Measurements from ENCODE around the gene MACROH2A2. TPM values are rescaled to one million over a fixed set of nuclear protein-coding genes. Genes with fewer than 3 reads are reported as not detected.

The MACROH2A2 gene
- total and polyA plus RNA-seq, 7 donors: 4.8 to 19.4 (median 10.4) TPM

DNA sequence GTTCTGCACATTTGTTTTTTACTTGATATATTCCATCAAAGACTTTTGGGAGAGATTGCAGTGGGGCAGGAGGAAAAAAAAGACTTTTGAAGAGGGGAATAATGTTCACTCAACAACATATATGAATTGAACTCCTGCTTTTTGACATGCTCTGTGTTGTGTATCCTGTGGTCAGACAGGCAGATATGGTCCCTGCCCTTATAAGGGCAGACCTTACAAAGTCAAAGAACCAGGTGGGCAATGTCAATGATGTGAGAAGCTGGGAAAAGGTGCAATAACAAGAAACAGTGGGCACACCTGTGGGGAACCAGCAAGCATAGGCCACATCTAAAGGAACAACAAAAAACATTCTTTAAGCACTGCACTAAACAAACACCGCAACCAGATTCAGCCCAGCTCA is 71.8 kb downstream of the MACROH2A2 start:
- Histone ChIP-seq H3K36me3 (peaks cover 0 to 32% (median 13%) of the 10 kb centered on the region in 4 donors), H3K27me3 (no peaks in the 10 kb centered on the region), H3K9me3 (no peaks in the 10 kb centered on the region), H3K4me1 (no peaks in the 10 kb centered on the region), H3K27ac (no peak overlapping the region), H3K4me3 (no peak overlapping the region)
- 96 to 100% methylated on average over 1 of the region's 1 CpG for WGBS, 2 donors
- DNase-seq: no peak
- TF ChIP-seq, protein P1, sequence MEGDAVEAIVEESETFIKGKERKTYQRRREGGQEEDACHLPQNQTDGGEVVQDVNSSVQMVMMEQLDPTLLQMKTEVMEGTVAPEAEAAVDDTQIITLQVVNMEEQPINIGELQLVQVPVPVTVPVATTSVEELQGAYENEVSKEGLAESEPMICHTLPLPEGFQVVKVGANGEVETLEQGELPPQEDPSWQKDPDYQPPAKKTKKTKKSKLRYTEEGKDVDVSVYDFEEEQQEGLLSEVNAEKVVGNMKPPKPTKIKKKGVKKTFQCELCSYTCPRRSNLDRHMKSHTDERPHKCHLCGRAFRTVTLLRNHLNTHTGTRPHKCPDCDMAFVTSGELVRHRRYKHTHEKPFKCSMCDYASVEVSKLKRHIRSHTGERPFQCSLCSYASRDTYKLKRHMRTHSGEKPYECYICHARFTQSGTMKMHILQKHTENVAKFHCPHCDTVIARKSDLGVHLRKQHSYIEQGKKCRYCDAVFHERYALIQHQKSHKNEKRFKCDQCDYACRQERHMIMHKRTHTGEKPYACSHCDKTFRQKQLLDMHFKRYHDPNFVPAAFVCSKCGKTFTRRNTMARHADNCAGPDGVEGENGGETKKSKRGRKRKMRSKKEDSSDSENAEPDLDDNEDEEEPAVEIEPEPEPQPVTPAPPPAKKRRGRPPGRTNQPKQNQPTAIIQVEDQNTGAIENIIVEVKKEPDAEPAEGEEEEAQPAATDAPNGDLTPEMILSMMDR (IDR thresholded peaks at IDR 0.05): no peak
- intact Hi-C loops (cut with DNase I): no loop called here

DNA sequence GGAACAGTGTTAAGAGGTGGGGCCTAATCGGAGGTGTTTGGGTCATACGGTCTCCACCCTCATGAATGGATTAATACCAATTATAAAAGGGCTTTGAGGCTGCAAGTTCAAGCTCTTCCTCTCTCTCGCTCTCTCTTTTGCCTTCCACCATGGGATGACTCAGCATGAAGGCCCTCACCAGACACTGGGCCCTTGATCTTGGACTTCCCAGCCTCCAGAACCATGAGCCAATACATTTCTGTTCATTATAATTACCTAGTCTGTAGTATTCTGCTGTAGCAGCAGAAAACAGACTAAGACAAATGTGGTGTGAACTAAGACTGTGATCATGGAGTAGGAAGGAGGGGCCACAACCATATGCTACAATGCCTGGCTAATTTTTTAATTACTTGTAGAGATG is 72.3 kb downstream of the MACROH2A2 start:
- no peak for DNase-seq
- H3K36me3 ChIP-seq: peaks cover 0 to 27% (median 10%) of the 10 kb centered on the region in 4 donors
- no peak overlapping the region for H3K27ac ChIP-seq
- 95 to 97% methylated on average over 3 of the region's 3 CpGs for WGBS, 2 donors
- H3K27me3 ChIP-seq: no peaks in the 10 kb centered on the region
- H3K9me3 ChIP-seq: no peaks in the 10 kb centered on the region
- H3K4me3 ChIP-seq: no peak overlapping the region
- TF ChIP-seq POLR2AphosphoS5 (IDR thresholded peaks at IDR 0.05) (no peak), POLR2A (IDR thresholded peaks at IDR 0.05) (no peak), EP300 (IDR thresholded peaks at IDR 0.05) (no peak)
- TF ChIP-seq, protein P1 (IDR thresholded peaks at IDR 0.05): no peak
- H3K4me1 ChIP-seq: no peaks in the 10 kb centered on the region
- intact Hi-C loops (cut with DNase I): no loop called here

DNA sequence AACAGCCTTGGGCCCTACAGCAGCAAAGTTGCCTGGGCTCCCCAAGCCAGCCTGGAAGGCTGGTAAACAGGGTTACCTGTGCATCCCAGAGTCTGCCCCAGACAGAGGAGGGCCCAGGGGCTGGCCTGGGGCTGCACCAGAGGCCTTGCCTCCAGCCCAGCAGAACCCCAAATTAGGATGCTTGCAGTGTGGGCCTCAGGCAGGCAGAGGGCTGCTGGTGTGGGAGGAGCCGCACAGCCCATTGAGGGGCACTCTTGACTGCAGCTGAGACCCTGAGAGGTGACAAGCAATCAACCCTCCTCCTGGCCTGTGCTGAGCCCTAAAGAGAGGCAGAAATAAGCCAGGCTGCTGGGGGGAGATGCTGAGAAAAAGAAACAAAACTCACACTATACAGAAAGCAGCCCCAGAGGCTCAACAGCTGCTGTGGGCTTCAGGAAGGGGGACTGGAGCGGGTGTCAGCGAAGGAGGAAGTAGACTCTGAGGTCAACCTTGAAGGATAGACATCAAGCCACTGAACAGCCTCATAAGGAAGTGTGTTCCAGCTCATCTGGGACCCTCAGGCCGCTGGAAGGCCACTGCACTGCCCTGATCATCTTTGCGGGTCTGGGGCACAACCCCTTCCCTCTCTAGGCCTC is 73.4 kb downstream of the MACROH2A2 start:
- peaks cover 0 to 4% (median 1%) of the 10 kb centered on the region in 4 donors for H3K4me1 ChIP-seq
- no peak overlapping the region for H3K27ac ChIP-seq
- intact Hi-C loops (cut with DNase I): no loop called here
- H3K36me3 ChIP-seq: peaks cover 0 to 20% (median 6%) of the 10 kb centered on the region in 4 donors
- H3K9me3 ChIP-seq: no peaks in the 10 kb centered on the region
- no peak overlapping the region for H3K4me3 ChIP-seq
- WGBS, 2 donors: 68 to 89% methylated on average over 5 of the region's 5 CpGs
- H3K27me3 ChIP-seq: no peaks in the 10 kb centered on the region
- TF ChIP-seq POLR2A (IDR thresholded peaks at IDR 0.05): no peak
- no peak for TF ChIP-seq EP300 (IDR thresholded peaks at IDR 0.05)
- no peak for TF ChIP-seq POLR2AphosphoS5 (IDR thresholded peaks at IDR 0.05)
- TF ChIP-seq, protein P1 (IDR thresholded peaks at IDR 0.05): no peak
- no peak for DNase-seq

DNA sequence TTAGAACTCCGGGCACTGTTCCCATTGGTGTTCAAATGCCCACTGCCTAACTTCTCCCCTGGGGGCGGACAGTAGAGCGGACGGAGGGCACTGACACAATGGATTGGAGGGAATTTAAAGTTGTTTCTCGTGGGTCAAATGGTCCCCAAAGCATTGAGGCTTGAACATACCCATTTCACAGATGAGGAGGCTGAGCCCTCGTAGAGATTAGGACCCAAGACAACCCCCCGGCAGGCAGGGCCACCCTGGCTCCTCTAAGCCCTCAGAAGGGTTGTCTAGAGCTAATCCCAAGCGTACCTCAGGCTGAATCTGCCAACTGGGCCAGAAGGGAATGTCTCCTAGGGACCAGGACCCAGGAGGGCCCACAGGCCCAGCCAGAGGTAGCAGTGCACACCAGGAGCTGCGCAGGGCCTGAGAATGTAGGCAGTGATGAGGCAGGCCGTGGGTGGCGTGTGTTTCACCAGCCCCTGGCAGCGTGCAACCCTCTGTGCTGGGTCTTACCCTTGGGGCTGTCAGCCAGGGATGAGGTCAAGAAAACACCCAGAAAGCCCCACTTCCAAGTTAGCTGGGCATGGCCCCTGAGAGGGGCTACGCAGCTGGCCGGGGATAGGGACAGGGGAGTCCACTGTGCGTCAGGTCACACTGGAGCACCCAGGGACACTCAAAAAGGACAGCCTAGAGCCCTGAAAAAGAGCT is 74.2 kb downstream of the MACROH2A2 start:
- Histone ChIP-seq H3K9me3 (no peaks in the 10 kb centered on the region), H3K27ac (no peak overlapping the region), H3K27me3 (no peaks in the 10 kb centered on the region), H3K4me1 (peaks cover 0 to 12% (median 9%) of the 10 kb centered on the region in 4 donors), H3K4me3 (no peak overlapping the region), H3K36me3 (peaks cover 0 to 16% (median 6%) of the 10 kb centered on the region in 4 donors)
- 97% methylated on average over 15 of the region's 15 CpGs for WGBS, 2 donors
- no peak for DNase-seq
- TF ChIP-seq EP300 (IDR thresholded peaks at IDR 0.05): no peak
- TF ChIP-seq POLR2A (IDR thresholded peaks at IDR 0.05): no peak
- TF ChIP-seq, protein P1 (IDR thresholded peaks at IDR 0.05): no peak
- TF ChIP-seq POLR2AphosphoS5 (IDR thresholded peaks at IDR 0.05): no peak
- intact Hi-C loops (cut with DNase I): no loop called here
